ENCODE results near the gene TMEM132C.
"Not testable (repeated sequence)": the region's sequence is repeated elsewhere in the genome, so short reads cannot be mapped to it uniquely, and the experiment has no call there.

Gene TMEM132C

DNA sequence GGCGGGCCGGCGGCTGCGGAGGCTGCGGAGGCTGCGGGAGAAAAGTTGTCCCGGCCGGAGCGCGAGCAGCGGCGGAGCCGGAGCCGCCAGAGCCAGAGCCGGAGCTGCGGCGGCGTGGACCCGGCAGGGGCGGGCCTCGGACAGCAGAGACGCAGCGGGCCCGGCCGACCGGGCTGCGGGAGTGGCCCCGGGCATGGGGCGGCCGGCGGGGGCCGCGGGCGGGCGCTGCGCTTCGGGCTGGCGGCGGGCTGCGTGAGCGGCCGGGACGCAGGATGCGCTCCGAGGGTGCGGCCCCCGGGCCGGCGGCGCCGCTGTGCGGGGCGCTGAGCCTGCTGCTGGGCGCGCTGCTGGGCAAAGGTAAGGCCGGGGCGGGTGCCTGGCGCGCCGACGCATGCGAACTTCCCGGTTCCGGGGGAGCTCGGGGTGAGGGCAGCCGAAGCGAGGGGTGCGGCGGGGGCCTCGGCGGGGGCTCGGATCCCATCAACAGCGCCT lies at the start of gene TMEM132C:
Gene TMEM132C, plus strand, starts transcription at position 40 of the 492 bp plus-strand sequence. Its CDS starts 233 bp downstream, at position 273.
- no peak for DNase-seq (ENCODE audit: low spot score)

DNA sequence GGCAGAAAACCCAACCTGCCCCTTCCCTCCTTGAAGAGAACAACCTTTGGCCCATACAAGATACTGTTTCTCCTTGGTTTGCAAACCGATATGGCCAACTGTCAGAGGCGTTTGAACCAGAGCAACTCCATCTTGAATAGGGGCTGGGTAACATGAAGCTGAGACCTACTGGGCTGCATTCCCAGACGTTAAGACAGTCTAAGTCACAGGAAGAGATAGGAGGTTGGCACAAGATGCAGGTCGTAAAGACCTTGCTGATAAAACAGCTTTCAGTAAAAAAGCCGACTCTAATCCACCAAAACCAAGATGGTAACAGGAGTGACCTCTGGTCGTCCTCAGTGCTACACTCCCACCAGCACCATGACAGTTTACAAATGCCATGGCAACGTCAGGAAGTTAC lies 42.7 kb upstream of the TMEM132C start:
- no peak for DNase-seq (ENCODE audit: low spot score)

DNA sequence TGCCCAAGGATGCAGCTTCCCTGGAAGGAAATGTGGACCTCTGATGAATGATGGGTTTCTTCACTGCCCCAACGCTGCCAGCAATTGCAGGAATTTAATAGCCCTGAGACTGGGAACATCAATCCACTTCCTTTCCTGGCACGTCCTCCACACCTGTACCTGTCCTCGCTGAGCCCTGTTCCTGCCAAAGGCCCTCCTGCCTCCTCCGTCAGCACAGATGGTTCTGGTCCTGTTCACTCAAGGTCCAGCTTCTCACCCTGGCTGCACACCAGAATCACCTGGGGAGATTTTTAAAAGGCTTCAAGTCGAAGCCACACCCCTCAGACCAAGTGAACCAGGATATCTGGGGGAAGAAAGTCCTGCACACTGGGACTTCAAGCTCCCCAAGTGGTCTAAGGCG lies 38.4 kb upstream of the TMEM132C start:
- no peak for DNase-seq (ENCODE audit: low spot score)

DNA sequence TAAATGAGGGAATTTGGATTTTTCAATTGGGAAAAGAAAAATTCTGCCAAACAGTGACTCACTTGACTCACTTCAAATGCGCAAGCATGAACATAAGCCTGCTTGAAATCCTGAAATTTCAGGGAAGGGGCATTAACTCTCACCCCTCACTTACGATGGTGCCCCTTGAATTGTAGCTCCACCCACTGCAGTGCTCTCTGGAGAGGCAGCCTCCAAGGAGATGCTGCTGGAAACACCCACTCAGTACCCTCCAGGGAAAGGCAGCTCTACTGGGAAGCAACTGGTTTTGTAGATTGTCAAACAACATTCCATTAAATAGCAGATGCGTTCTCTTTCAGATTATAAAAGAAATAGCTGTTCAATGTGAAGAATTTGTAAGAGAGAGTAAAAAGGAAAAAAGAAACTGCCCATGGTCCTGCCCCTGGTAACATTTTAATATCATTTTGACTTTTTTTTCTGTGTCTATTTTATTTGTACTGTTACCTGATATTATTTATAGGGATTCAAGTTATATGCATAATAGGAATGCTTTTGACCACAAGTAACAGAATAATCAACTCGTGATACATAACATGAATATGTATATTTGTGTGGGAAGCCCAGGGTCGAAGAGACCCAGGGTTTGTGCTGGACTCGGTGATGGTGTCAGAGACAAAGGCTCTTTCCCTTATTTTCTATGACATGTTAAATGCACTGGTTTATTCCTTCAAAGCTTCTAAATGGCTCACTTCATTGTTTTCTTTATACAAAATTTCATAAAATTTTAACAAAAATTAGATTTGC lies 31.1 kb upstream of the TMEM132C start:
- DNase-seq (ENCODE audit: low spot score): no peak

DNA sequence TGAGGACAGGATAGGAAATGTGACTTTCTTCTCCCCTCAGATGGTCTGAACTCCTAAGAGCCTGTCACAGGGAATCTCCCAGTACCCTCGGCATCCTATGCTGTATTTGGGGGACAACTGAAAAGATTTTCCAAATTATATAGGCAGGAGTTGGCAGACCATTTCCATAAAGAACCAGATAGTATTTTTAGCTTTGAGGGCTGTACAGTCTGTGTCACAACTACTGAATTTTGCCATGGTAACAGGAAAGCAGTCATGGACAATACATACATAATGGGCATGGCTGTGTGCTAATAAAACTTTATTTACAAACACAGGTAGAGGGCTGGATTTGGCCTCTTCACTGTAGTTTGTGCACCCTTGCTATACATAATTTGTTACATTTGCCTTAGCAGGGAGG lies 30.4 kb upstream of the TMEM132C start:
- DNase-seq (ENCODE audit: low spot score): no peak

DNA sequence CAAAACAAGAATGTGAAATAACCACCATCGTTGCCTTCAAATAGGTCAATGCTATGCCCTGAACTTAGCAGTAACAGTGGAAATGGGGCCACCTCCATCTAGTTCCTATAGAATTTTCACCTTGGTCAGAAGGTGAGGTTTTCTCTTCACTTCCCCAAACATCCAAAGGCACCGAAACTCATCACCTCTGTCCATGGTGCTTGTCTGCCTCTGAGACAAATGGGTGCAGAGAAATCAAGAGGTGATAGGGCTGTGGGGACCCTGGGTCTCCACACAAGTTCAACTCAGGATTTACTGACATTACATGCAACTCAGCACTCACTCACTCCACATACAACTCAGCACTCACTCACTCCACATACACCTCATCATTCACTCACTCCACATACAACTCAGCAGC lies 26.2 kb upstream of the TMEM132C start:
- DNase-seq (ENCODE audit: low spot score): no peak

DNA sequence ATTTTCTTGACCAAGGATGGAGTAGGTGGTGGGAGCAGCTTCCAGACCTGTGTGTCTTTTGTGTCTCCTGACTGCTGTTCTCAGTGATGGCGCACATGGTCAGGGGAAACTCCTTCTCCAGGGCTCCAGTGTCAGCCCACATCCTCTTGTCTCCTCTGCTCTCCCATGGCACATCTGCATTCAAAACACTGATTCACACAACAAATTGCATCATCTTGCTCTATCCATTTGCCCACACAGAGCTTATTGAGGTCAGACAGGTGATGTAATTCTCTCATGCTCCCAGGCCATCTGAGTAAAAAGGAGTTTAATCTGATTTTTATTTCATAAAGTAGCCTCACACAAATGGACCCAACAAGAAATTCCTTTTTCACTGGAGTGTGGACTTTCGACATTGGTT lies 21.8 kb upstream of the TMEM132C start:
- no peak for DNase-seq (ENCODE audit: low spot score)

DNA sequence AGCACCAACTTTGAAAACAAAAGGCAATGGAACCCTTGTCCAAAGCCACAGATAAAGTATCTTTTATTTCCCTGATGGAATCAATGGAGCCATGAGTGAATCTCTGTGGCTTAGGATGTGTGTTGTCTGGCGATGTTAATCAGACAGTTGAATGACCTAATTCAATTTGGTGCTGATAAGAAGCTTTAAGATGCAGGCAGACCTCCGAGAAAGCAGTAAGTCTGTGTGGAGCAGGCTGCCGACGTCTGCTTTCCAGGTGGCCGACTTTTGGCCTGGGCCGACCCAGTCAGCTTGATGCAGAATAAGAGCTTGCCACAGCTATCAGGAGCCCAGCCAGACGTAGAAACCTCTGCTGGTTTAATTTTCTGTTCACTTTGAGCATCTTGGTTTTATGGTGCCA lies 21.1 kb upstream of the TMEM132C start:
- DNase-seq (ENCODE audit: low spot score): no peak

DNA sequence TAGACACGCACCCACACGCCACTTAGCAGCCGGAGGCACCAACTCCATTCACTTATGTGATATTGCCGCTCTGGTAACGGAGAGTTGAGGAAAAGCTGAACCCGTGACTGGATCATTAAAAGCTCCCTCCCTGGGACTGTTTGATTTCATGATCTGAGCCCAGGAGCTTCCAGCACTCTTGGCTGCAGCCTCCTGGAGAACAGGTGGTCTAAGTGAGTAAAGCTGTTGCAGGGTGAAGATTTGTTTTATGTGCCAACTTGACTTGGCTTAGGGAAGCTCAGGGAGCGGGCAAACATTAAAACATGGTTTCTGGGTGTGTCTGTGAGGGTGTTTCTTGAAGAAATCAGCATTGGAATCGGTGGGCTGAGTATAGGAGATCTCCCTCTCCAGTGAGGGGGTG lies 16.9 kb upstream of the TMEM132C start:
- DNase-seq (ENCODE audit: low spot score): no peak

DNA sequence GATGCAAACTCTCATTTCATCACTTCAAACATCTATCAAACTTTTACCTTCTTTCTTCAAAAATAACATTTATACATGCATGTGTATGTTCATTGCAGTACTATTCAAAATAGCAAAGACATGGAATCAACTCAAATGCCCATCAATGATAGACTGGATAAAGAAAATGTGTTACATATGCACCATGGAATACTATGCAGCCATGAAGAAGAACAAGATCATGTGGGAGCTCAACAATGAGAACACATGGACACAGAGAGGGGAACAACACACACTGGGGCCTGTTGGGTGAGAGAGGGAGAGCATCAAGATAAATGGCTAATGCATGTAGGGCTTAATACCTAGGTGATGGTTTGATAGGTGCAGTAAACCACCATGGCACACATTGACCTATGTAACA lies 13.1 kb upstream of the TMEM132C start:
- DNase-seq (ENCODE audit: low spot score): not testable (repeated sequence)

DNA sequence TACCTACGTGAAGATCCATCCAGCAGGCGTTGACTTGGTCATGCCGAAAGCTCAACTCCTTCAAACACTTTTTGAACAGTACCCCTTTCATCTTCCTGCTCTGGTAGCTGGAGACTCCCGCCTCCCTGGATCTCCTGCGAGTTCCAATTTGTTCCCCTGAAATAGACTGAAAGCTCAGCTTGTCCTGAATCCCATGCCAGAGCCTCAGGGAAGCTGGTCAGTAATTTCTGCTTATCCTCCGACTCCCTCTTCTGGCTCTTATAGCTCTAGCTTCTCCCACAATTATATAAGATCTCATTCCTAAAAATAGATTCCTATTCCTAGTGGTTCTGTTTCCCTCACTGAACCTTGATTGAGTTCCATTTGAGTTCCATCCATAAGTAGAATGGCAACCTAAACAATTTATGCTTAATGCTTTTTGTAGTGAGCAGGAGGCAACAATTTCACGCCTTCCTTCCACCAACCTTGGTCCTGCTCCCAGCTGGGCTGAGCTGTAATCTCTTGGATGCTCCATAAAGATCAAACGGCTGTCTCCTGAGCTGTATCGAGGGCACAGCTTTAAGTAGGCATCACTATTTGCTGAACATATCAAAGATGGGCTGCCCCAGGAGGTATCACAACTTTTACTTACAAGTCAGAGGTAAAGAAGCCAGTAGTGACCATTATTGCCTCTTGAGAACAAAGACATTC lies 8.0 kb upstream of the TMEM132C start:
- DNase-seq (ENCODE audit: low spot score): no peak

DNA sequence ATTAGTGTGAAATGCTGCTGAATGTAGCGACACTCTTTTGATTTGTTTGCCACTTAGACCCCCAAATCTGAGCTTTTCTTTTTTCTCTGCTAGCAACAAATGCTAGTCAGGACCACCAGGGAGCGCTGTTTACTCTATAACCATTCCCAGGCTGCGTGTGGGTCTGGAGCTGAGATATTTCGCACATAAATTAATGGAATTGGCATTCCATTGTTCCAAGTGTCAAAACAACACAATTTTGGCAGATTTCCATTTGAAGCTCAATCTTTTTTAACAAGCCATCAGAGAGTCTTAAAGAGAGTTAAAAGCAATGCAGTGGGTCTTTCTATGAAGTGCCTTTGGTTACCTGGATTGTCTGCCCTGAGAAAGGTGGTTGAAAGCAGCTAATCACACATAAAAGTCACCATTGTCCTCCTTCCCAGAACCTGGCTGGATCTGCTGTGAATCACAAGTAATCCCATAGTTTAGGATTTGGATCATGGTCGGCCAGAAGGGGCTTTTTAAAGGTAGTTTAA lies 7.4 kb upstream of the TMEM132C start:
- DNase-seq (ENCODE audit: low spot score): no peak

DNA sequence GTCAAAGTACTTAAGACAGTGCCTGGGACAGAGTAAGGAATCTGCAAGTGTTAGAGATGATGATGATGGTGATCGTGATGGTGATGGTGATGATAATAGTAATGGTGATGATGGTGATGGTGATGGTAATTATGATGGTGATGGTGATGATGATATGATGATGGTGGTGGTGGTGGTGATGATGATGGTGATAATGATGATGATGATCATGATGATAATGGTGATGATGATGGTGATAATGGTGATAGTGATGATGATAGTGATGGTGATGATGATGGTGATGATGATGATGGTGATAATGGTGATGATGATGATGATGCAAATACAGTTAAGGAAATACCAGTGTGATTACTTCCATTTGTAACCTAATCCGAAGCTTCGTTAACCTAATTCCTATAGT lies 5.2 kb upstream of the TMEM132C start:
- no peak for DNase-seq (ENCODE audit: low spot score)

DNA sequence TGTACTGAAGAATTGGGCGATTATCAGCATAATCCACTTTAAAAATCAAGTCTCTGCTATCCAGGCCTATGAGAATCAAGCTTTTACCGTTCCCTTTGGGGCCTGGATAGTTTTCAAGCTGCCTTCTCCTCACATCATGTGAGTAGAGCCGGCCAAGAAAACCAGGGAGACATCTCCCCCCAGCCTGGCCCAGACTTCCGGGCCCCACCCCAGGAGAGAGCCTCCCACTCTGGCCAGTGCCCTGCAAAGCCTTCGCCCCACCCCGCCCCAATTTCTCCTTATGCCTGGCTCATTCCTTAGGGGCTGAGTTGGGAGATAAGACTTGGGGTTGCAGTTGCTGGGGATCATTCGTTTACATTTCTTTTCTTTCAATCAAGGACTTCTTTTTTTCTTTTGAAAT lies 1.4 kb upstream of the TMEM132C start:
- no peak for DNase-seq (ENCODE audit: low spot score)

DNA sequence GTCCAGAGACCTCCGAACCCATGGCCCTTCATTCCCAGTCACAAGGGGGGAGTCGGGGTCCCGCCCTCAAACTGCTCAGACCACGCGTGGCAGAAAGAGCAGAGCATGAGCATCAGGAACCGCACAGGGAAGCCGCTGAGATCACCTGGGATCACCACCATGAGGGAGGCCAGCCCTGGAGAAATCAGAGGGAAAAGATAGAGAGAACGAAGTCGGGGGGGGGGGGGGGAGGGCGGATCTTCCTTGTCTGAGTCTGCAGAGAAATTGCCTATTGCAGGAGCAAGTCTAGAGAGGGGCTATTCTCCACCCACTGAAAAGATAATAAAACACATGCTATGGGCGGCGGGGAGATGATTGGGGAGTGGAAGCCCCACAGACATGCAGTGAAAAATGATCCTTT lies 884 bp upstream of the TMEM132C start:
- DNase-seq (ENCODE audit: low spot score): no peak

DNA sequence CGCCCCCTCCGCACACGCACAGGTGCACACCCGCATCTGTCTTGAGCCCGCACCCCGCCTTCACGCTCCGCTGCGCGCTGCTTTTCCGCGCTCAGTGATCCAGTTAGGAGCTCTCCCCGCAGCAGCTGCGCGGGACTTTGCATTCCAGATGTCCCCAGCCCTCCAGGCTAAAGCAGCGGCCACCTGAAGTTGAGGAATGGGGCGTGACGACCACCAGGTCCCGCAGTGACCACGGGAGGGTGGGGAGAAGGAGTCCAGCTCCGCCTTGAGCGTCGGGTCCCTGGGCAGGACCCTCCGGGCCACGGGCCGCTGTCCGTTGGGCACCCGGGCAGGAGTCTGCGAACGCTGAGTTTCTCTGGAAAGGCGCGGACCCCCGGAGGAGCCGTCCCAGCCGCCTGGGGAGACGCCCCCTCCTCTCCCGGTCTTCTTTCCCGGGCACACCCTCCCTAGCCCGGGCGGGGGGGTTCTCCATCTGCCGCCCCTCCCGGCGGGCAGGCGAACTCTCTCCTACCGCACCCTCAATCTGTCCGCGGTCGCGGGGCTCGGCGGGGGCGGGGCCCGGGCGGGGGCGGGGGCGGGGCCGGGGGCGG lies 334 bp upstream of the TMEM132C start:
- no peak for DNase-seq (ENCODE audit: low spot score)

DNA sequence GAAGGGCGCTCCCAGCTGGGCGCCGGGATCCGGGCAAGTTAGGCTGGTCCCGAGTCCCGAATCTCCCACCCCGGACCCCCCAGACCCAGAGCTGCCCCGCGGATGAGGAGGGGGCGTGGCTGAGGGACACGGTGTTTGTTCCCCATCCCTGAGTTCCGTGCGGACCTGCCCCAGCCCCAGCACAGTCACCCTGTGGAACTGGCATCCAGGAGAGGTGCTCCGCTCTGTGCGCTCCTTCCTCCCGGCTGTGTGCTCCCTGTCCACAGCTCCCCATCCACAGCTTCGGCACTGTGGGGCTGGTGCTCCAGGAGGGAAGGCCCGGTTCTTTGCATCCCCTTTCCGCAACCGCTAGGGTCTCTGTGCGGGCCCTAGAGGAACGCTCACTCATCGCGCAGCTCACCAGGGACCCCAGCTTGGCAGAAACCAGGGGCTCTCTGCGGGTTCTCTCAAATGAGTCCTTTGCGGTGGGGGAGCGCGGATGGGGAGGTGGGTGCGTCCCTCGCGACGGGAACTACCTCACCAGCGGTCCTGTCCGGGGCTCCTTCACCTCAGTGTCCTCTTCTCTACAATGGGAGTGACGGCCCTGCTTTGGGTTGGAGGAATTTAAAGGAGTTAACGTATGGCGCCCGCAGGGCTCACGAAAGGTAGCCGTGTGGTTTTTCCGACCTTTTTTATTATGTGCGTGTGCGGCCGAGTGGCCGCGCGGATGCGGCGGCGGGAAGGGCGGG lies 845 bp downstream of the TMEM132C start:
- no peak for DNase-seq (ENCODE audit: low spot score)

DNA sequence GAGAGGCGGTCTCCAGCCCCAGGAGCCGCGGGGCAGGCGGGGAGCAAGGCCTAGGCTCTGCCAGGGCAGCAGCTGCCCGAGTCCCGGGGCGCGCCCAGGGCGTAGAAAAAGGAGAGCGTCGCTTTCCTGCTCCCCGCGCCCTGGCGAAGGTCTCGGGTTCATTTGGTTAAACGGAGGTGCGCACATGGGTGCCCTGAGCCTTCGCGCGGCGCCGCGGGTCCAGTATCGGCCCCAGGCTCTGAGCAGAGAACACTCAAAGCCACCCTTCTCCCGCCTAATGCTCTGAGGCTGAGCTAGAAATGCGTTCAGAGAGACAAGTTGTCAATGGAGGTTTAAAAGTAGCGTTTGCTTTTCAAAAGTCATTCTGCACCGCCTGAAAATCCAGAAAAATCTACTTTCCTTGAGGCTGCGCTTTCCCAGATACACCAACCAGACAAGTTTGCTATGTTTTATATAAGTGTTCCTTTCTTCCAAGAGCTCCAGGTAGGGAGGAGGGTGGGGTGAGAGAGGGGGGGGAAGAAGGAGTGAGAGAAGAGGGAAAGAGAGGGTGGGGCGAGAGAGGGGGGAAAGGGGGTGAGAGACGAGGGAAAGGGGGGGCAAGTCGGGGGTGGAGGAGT lies 1.5 kb downstream of the TMEM132C start:
- DNase-seq (ENCODE audit: low spot score): no peak

DNA sequence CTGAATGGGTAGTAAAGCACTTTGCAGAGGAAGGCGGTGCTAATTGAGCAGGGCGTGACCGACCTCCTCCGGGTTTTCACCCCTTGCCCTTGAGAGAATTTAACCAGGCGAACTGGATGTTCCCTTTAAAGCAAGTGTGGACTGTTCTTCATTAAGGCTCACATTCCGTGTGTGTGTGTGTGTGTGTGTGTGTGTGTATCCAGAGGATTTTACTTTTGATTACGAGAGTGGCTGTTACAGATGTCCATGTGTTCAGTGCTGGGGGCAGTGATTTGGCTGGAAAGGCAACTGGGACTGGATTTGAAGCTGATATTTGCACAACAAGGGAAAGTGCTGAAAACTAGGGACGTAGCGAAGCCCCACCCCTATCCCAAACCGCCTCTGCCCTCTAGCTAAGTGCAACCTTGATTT lies 2.2 kb downstream of the TMEM132C start:
- no peak for DNase-seq (ENCODE audit: low spot score)

DNA sequence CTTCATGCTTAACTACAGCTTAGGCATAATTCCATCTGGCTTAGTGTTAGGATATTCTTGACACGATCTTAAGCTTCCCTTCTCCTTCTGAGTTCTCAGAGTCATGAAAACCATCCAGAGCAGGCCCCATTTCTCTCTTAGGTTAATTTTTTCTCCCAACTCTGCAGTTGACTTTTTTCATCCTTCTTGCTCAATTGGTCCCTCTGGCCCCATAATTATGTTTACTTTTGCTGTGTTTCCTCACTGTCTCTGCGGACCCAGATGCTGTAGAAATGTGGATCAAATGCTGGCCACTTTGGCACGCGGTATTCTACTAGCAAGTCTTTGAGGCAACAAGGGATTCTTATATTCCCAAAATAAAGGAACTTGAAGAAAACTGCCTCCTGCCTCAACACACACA lies 9.5 kb downstream of the TMEM132C start:
- DNase-seq (ENCODE audit: low spot score): no peak

DNA sequence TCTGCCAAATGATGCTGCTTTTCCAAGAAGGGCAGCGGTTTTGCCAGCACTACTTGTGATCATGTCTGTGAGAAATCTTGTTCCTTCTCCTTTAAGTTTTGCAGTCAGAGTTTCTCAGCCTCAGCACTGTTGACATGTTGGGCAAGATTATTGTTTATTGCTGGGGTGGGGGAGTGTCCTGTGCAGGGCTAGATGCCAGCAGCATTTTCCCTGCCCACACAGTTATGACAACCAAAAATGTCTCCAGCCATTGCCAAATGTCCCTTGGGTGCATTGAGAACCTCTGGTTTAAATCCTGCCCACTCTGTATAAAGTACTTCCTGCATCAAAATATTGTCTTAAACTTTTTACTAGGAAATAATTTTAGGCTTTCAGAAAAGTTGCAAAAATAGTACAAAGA lies 20.0 kb downstream of the TMEM132C start:
- no peak for DNase-seq (ENCODE audit: low spot score)

DNA sequence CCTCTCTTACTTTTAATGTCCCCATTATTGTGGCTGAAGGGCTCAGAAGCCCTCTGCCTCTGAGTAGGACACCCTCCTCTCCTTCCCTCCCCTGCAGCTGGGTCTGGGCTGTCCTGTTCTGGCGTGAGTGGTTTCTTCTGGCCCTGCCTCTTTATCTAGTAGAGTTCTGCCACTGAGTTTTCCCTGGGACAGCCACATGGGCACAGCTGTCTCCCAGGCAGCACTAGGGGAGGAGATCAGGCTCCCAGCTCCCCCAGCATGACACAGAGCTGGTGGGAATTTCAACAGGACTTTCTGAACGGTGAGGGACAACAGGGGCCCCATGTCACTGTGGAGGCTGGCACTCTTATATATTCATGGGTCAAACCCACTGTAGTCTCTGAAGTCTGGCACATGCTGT lies 21.4 kb downstream of the TMEM132C start:
- DNase-seq (ENCODE audit: low spot score): no peak

Measured in hepatic stellate cell (primary cell).